Liver (tissue), 3 donors: ENCODE data around the gene SLFN12.

Source experiments
- CTCF ChIP-seq: fragments of 150-350 bp; IDR thresholded peaks from 2 replicates; pipeline ENCODE4 v1.5.1; 2017; ENCODE audit warnings: improper control_type of control experiment, low read depth, low read length; ENCODE audit not compliant: missing input control
- FOXA1 ChIP-seq: IDR thresholded peaks from 2 replicates; pipeline ENCODE4 v1.6.1; 2016; ENCODE audit warnings: antibody characterized with exemption
- GABPA ChIP-seq, 2 donors: IDR thresholded peaks in 1 of 2; conservative IDR thresholded peaks in 1 of 2; 2 replicates each; pipeline ENCODE4 v1.6.1; 2016; ENCODE audit warnings: antibody characterized with exemption in 2 of 2, mild to moderate bottlenecking in 1 of 2, moderate library complexity in 1 of 2
- HNF4A ChIP-seq, 2 donors: conservative IDR thresholded peaks; 2 replicates each; pipeline ENCODE4 v1.6.1; 2016; ENCODE audit warnings: antibody characterized with exemption in 2 of 2, mild to moderate bottlenecking in 2 of 2
- HNF4G ChIP-seq: IDR thresholded peaks from 2 replicates; pipeline ENCODE4 v1.6.1; 2016; ENCODE audit warnings: antibody characterized with exemption
- JUND ChIP-seq, 2 donors: IDR thresholded peaks; 2 replicates each; pipeline ENCODE4 v1.6.1; 2016; ENCODE audit warnings: antibody characterized with exemption in 2 of 2
- RAD21 ChIP-seq, 2 donors: IDR thresholded peaks; 2 replicates each; pipeline ENCODE4 v1.6.1; 2016; ENCODE audit warnings: antibody characterized with exemption in 2 of 2, mild to moderate bottlenecking in 2 of 2
- TAF1 ChIP-seq: conservative IDR thresholded peaks from 2 replicates; pipeline ENCODE4 v1.6.1; 2016; ENCODE audit warnings: antibody characterized with exemption, mild to moderate bottlenecking
- YY1 ChIP-seq: IDR thresholded peaks from 2 replicates; pipeline ENCODE4 v1.6.1; 2016; ENCODE audit warnings: antibody characterized with exemption, mild to moderate bottlenecking
- TF ChIP-seq, protein P1 (sequence below): IDR thresholded peaks from 2 replicates; pipeline ENCODE4 v1.6.1; 2016; ENCODE audit warnings: antibody characterized with exemption
- donor health status: healthy.
- donor health status: healthy.

DNA sequence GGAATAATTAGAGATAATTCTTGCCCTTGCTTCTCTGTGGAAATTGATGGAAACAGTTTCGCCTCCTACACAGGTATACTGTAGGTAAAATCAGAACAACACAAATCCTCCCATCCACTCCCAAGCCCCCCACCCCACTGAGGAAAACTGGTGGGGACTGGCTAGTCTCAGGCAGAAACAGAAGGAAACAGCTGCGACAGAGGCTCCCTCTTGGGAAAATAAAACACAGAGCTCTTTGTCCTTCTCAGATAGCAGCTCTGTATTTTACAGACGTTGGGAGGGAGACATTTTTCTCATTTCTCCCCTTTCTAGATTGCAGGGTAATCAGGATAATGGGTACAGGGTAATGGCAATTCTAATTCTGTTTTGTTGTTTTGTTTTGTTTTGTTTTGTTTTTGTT is 15.2 kb upstream of the SLFN12 start:
- TF ChIP-seq, protein P1, sequence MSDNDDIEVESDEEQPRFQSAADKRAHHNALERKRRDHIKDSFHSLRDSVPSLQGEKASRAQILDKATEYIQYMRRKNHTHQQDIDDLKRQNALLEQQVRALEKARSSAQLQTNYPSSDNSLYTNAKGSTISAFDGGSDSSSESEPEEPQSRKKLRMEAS = no peak
- TF ChIP-seq HNF4A (conservative IDR thresholded peaks at IDR 0.05) (no peak), CTCF (no peak), RAD21 (IDR thresholded peaks at IDR 0.05) (no peak), FOXA1 (no peak), YY1 (no peak), JUND (IDR thresholded peaks at IDR 0.05) (no peak), HNF4G (no peak), TAF1 (no peak), GABPA (IDR thresholded peaks at IDR 0.05 in 1 of 2, conservative IDR thresholded peaks at IDR 0.05 in 1 of 2) (no peak)
